Hepatocyte (in vitro differentiated cells): Measurements from ENCODE around the gene TP53I3. TPM values are rescaled to one million over a fixed set of nuclear protein-coding genes. Genes with fewer than 3 reads are reported as not detected.
A peak's percentile ranks its signal among the peaks of the same experiment; 100 is the strongest.

Experiments used
- DNase-seq: peaks from one replicate; pipeline ENCODE4 v3.0.0-alpha.2; 2016; ENCODE audit warnings: low spot score
- H2AFZ ChIP-seq: fragments of 200-600 bp; sonication (generic); 2 replicates; pipeline ENCODE4 v1.6.0; 2016; ENCODE audit warnings: antibody characterized with exemption, mild to moderate bottlenecking
- H3K27ac ChIP-seq: fragments of 200-600 bp; sonication (generic); 2 replicates; pipeline ENCODE4 v1.5.1; 2016; ENCODE audit warnings: mild to moderate bottlenecking
- H3K27me3 ChIP-seq: fragments of 200-600 bp; sonication (generic); 2 replicates; pipeline ENCODE4 v1.6.1; 2016
- H3K36me3 ChIP-seq: fragments of 200-600 bp; sonication (generic); replicated peaks from 2 replicates; pipeline ENCODE4 v1.5.1; 2016; ENCODE audit warnings: low read depth; ENCODE audit not compliant: insufficient read depth
- H3K4me1 ChIP-seq: fragments of 200-600 bp; sonication (generic); 2 replicates; pipeline ENCODE4 v1.5.1; 2016; ENCODE audit warnings: mild to moderate bottlenecking, moderate library complexity; ENCODE audit not compliant: insufficient read depth
- H3K4me2 ChIP-seq: fragments of 200-600 bp; sonication (generic); 2 replicates; pipeline ENCODE4 v1.6.0; 2016
- H3K4me3 ChIP-seq: fragments of 200-600 bp; sonication (generic); 2 replicates; pipeline ENCODE4 v1.5.1; 2016; ENCODE audit warnings: mild to moderate bottlenecking
- H3K79me2 ChIP-seq: fragments of 200-600 bp; sonication (generic); 2 replicates; pipeline ENCODE4 v1.6.0; 2017; ENCODE audit warnings: mild to moderate bottlenecking
- H3K9me2 ChIP-seq: fragments of 200-600 bp; sonication (generic); replicated peaks from 2 replicates; pipeline ENCODE4 v1.6.0; 2017; ENCODE audit warnings: mild to moderate bottlenecking; ENCODE audit not compliant: insufficient read depth
- H3K9me3 ChIP-seq: fragments of 200-600 bp; sonication (generic); 2 replicates; pipeline ENCODE4 v1.5.1; 2016; ENCODE audit warnings: low read depth, mild to moderate bottlenecking
- H4K20me1 ChIP-seq: fragments of 200-600 bp; sonication (generic); 2 replicates; pipeline ENCODE4 v1.6.0; 2016; ENCODE audit warnings: mild to moderate bottlenecking; ENCODE audit not compliant: insufficient read depth, poor library complexity, severe bottlenecking
- EZH2 ChIP-seq: fragments of 200-600 bp; sonication (generic); IDR thresholded peaks from 2 replicates; pipeline ENCODE4 v1.6.1; 2016; ENCODE audit warnings: antibody characterized with exemption, mild to moderate bottlenecking, borderline replicate concordance
- EZH2phosphoT487 ChIP-seq: fragments of 200-600 bp; sonication (generic); IDR thresholded peaks from one replicate; pipeline ENCODE4 v1.6.1; 2018; ENCODE audit warnings: antibody characterized with exemption, mild to moderate bottlenecking, low read depth, moderate library complexity; ENCODE audit not compliant: unreplicated experiment, severe bottlenecking
- WGBS: methylation state at CpG from one replicate; pipeline ENCODE4 v1.1.6; 2016; ENCODE audit warnings: low lambda C conversion rate; ENCODE audit errors: missing lambda C conversion rate; 5-methylcytosine and 5-hydroxymethylcytosine counted together
- polyA plus RNA-seq: library from polyadenylated mRNA; unstranded; fragments of >200 nt; fragmentation: Nextera tagmentation; extraction: Ambion mirVana; gene quantifications from 2 replicates; pipeline ENCODE4 v1.2.1, GENCODE V29; 2016
- total RNA-seq: library from RNA; depleted of rRNA; stranded (reverse); fragments of >200 nt; gene quantifications from 2 replicates; pipeline ENCODE4 v1.2.3, GENCODE V29; 2014
- TF ChIP-seq, protein P1 (sequence below): fragments of 200-600 bp; sonication (generic); IDR thresholded peaks from 2 replicates; pipeline ENCODE4 v1.5.1; 2016; ENCODE audit warnings: antibody characterized with exemption, mild to moderate bottlenecking; ENCODE audit not compliant: poor library complexity

TP53I3 gene
- total and polyA plus RNA-seq, 2 experiments from 2014 or later: 31.9 to 56.2 TPM

DNA sequence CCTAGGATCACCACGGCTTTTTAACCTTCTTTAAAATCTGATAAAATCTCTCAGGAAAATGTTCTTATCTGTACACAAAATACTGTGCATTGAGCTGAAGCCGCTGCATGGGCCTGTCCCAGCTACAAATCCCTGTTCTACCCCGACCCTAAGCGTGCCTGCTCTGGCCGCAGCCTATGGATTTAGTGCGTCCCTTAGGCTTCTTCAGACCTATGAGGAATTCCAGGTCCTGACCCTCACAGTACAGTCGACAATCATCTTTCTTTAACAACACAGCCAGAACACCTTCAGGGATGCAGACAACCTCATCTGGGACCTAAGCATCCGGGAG is 37.0 kb downstream of the TP53I3 start:
- Histone ChIP-seq H3K9me3 (no peaks in the 10 kb centered on the region), H2AFZ (peak overlapping the region; percentile 58)

DNA sequence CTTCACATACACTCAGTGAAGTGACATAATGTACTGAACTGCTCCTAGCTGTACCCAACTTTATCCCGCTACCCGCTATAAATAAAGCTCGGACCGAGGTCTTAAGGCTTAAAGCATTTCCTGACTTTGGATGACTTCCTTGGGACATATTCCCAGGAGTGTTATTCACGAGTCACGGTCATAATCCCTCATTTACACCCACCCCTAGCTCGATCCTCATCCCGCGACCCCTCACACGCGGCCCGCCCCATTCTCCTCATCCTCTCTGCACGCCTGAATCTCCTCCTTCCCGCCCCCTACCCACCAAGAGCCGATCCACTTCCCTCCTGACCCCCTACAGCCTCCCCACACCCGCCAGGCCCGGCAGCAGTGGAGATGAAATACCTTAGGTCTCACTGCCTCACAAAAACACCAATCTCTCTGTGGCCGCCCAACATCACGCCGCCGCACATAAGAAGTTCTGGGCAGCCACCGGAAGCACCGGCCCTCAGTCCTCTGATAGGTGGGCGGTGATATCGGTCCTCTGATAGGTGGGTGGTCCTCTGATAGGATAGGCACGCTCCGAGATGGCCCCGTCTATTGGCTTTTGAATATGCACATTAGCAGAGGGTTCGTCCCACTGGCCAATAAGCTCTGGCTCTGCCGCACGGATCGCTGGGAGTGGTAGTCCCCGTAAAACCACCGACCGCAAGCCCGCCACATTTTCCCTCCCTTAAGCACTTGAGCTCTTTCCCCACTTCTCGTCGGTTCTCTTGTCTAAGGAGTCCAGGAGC is 37.5 kb downstream of the TP53I3 start, which contains the start of gene WDCP:
Gene WDCP, minus strand, starts transcription at position 462 of the 773 bp plus-strand sequence. CDS start 7,897 bp downstream, outside the sequence.
- Histone ChIP-seq H4K20me1 (no peaks in the 10 kb centered on the region), H3K36me3 (no peaks in the 10 kb centered on the region), H3K4me3 (peak within 1 kb of the TSS; percentile 45), H3K9me2 (no peaks in the 10 kb centered on the region), H3K4me2 (peak within 1 kb of the TSS; percentile 76), H3K4me1 (peaks cover 10% of the 10 kb centered on the region), H3K27me3 (no peaks in the 10 kb centered on the region), H3K27ac (no peak within 1 kb of the TSS), H3K79me2 (peaks cover 5% of the 10 kb centered on the region), H3K9me3 (no peaks in the 10 kb centered on the region), H2AFZ (peak within 1 kb of the TSS; percentile 58)
- peak; percentile 97 for DNase-seq
- under 1% methylated on average over 30 of the region's 38 CpGs for WGBS
- TF ChIP-seq EZH2 (no peak), EZH2phosphoT487 (no peak)
- TF ChIP-seq, protein P1, sequence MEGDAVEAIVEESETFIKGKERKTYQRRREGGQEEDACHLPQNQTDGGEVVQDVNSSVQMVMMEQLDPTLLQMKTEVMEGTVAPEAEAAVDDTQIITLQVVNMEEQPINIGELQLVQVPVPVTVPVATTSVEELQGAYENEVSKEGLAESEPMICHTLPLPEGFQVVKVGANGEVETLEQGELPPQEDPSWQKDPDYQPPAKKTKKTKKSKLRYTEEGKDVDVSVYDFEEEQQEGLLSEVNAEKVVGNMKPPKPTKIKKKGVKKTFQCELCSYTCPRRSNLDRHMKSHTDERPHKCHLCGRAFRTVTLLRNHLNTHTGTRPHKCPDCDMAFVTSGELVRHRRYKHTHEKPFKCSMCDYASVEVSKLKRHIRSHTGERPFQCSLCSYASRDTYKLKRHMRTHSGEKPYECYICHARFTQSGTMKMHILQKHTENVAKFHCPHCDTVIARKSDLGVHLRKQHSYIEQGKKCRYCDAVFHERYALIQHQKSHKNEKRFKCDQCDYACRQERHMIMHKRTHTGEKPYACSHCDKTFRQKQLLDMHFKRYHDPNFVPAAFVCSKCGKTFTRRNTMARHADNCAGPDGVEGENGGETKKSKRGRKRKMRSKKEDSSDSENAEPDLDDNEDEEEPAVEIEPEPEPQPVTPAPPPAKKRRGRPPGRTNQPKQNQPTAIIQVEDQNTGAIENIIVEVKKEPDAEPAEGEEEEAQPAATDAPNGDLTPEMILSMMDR: no peak

More for the DNA sequence above, 37.0 kb downstream of the TP53I3 start:
- H3K4me3 ChIP-seq: no peak overlapping the region
- no peak for DNase-seq
- peaks cover 10% of the 10 kb centered on the region for H3K4me1 ChIP-seq
- H3K36me3 ChIP-seq: no peaks in the 10 kb centered on the region
- H4K20me1 ChIP-seq: no peaks in the 10 kb centered on the region
- no peaks in the 10 kb centered on the region for H3K27me3 ChIP-seq
- peaks cover 5% of the 10 kb centered on the region for H3K79me2 ChIP-seq
- H3K4me2 ChIP-seq: peak overlapping the region; percentile 66
- 45% methylated on average over 8 of the region's 8 CpGs for WGBS
- no peak for TF ChIP-seq EZH2phosphoT487
- TF ChIP-seq, protein P1: no peak
- H3K9me2 ChIP-seq: no peaks in the 10 kb centered on the region
- no peak overlapping the region for H3K27ac ChIP-seq

DNA sequence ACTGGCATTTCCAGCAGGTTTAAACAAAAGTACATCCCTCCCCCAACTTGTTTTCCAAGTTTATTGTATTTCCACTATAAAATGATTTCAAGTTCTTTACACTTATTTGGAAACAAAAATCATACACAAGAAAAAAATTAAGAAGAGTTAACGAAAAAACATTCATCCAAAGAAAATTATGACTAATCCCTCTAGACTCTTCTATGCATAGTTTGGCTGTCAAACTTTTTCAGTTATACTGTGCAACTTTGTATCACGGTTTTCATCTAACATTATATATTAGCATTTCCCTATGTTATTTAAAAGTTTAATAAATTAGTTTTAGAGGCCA is 38.1 kb downstream of the TP53I3 start:
- TF ChIP-seq, protein P1: no peak
- no peak for TF ChIP-seq EZH2
- no peak for TF ChIP-seq EZH2phosphoT487
- no peaks in the 10 kb centered on the region for H3K36me3 ChIP-seq

More for the DNA sequence above, 38.1 kb downstream of the TP53I3 start:
- Histone ChIP-seq H2AFZ (peak overlapping the region; percentile 51), H4K20me1 (no peaks in the 10 kb centered on the region), H3K27me3 (no peaks in the 10 kb centered on the region), H3K27ac (no peak overlapping the region), H3K4me2 (peak overlapping the region; percentile 76), H3K79me2 (peaks cover 5% of the 10 kb centered on the region), H3K4me1 (peaks cover 10% of the 10 kb centered on the region), H3K4me3 (peak overlapping the region; percentile 45), H3K9me3 (no peaks in the 10 kb centered on the region), H3K9me2 (no peaks in the 10 kb centered on the region)
- 1% methylated on average over 2 of the region's 2 CpGs for WGBS
- DNase-seq: no peak
